Mesodermal cell (in vitro differentiated cells): ENCODE results near the gene RPGRIP1L.

Experiments used
- H3K27ac ChIP-seq: 2 replicates; pipeline ENCODE4 v1.7.0; 2013; ENCODE audit warnings: mild to moderate bottlenecking, low read depth, low read length, moderate library complexity; ENCODE audit not compliant: severe bottlenecking
- H3K36me3 ChIP-seq: 2 replicates; pipeline ENCODE4 v1.7.1; 2013; ENCODE audit warnings: mild to moderate bottlenecking, low read length, moderate library complexity; ENCODE audit not compliant: control insufficient read depth, insufficient read depth
- H3K4me1 ChIP-seq: one replicate; pipeline ENCODE4 v1.7.1; 2013; ENCODE audit warnings: mild to moderate bottlenecking, low read length; ENCODE audit not compliant: insufficient read depth, control insufficient read depth, poor library complexity, severe bottlenecking
- H3K4me3 ChIP-seq: 2 replicates; pipeline ENCODE4 v1.7.0; 2013; ENCODE audit warnings: low read length, control low read depth, mild to moderate bottlenecking; ENCODE audit not compliant: insufficient read depth, poor library complexity, severe bottlenecking; ENCODE audit errors: extremely low read depth
- H3K9me3 ChIP-seq: 2 replicates; pipeline ENCODE4 v1.7.1; 2013; ENCODE audit warnings: mild to moderate bottlenecking, low read length, moderate library complexity; ENCODE audit not compliant: control insufficient read depth
- WGBS, 2 experiments: methylation state at CpG; one replicate each; pipeline ENCODE4 v1.1.5; 2013; ENCODE audit warnings: missing lambda C conversion rate in 2 of 2; ENCODE audit not compliant: insufficient coverage in 2 of 2; 5-methylcytosine and 5-hydroxymethylcytosine counted together

Gene RPGRIP1L

GRCh38 chr16:53559270-53559951 is 144.2 kb downstream of the RPGRIP1L start:
- H3K9me3 ChIP-seq, result no peaks in the 10 kb centered on the region
- H3K36me3 ChIP-seq, result no peaks in the 10 kb centered on the region
- WGBS, 2 experiments, result 82 to 89% methylated on average over 2 to 4 of the region's 5 CpGs
- no peaks in the 10 kb centered on the region for H3K4me1 ChIP-seq
- H3K4me3 ChIP-seq, result no peak overlapping the region
- H3K27ac ChIP-seq, result no peak overlapping the region

- H3K9me3 ChIP-seq, result no peaks in the 10 kb centered on the region
- 91 to 93% methylated on average over 3 to 5 of the region's 5 CpGs for WGBS, 2 experiments
- H3K27ac ChIP-seq, result no peak overlapping the region
- no peak overlapping the region for H3K4me3 ChIP-seq
- no peaks in the 10 kb centered on the region for H3K4me1 ChIP-seq
- H3K36me3 ChIP-seq, result no peaks in the 10 kb centered on the region
These were observed 144.9 kb downstream of the RPGRIP1L start for GRCh38 chr16:53558710-53559109.

- Histone ChIP-seq H3K9me3 (no peaks in the 10 kb centered on the region), H3K27ac (no peak overlapping the region), H3K4me1 (no peaks in the 10 kb centered on the region), H3K36me3 (no peaks in the 10 kb centered on the region), H3K4me3 (no peak overlapping the region)
- WGBS, 2 experiments, result 96% methylated on average over 6 to 7 of the region's 8 CpGs
These were observed 147.1 kb downstream of the RPGRIP1L start for GRCh38 chr16:53556521-53556920.

GRCh38 chr16:53549970-53550690 is 153.5 kb downstream of the RPGRIP1L start:
- peaks cover 9% of the 10 kb centered on the region for H3K4me1 ChIP-seq
- WGBS, 2 experiments, result 37% methylated on average over 14 to 15 of the region's 18 CpGs
- H3K4me3 ChIP-seq, result no peak overlapping the region
- no peaks in the 10 kb centered on the region for H3K9me3 ChIP-seq
- H3K36me3 ChIP-seq, result no peaks in the 10 kb centered on the region
- H3K27ac ChIP-seq, result no peak overlapping the region
